Body of pancreas (tissue), 4 donors: ENCODE results near the gene TTLL1. TPM values are rescaled to one million over a fixed set of nuclear protein-coding genes. Genes with fewer than 3 reads are reported as not detected.

Experiments
- ATAC-seq: fragments of 150-250 bp; one replicate; pipeline ENCODE4 v1.9.1; 2016
- DNase-seq, 4 donors: peaks; one replicate each; pipeline ENCODE4 v3.0.0-alpha.2; 2019
- H3K27ac ChIP-seq, 4 donors: fragments of 200-600 bp; sonication (generic); 1 replicate in 3 of 4; 2 replicates in 1 of 4; pipeline versions ENCODE4 v1.5.1 to v1.6.1; 2016 to 2019; ENCODE audit warnings: mild to moderate bottlenecking in 1 of 4, mixed read lengths in 1 of 4, moderate library complexity in 1 of 4
- H3K27me3 ChIP-seq, 2 donors: fragments of 200-600 bp; sonication (generic); one replicate each; pipeline ENCODE4 v1.6.0; 2016; ENCODE audit warnings: mild to moderate bottlenecking in 1 of 2
- H3K36me3 ChIP-seq, 2 donors: fragments of 200-600 bp; sonication (generic); replicated peaks in 1 of 2; 2 replicates each; pipeline ENCODE4 v1.5.1; 2016; ENCODE audit warnings: low read depth in 2 of 2; ENCODE audit not compliant: insufficient read depth in 1 of 2
- H3K4me1 ChIP-seq: fragments of 200-600 bp; sonication (generic); one replicate; pipeline ENCODE4 v1.6.0; 2016
- H3K4me3 ChIP-seq, 2 donors: fragments of 200-600 bp; sonication (generic); 1 replicate in 1 of 2; 2 replicates in 1 of 2; pipeline ENCODE4 v1.5.1; 2016 to 2019
- H3K9me3 ChIP-seq, 3 donors: fragments of 200-600 bp; sonication (generic); 1 replicate in 2 of 3; 2 replicates in 1 of 3; pipeline ENCODE4 v1.5.1; 2016
- CTCF ChIP-seq, 7 experiments: fragments of 450-650 bp in 4 of 7; fragments of 200-600 bp in 3 of 7; sonication (generic) in 3 of 7; IDR thresholded peaks; one replicate each; pipeline ENCODE4 v1.5.1; 2016 to 2019; ENCODE audit warnings: antibody characterized with exemption in 7 of 7
- POLR2A ChIP-seq, 3 donors: fragments of 450-650 bp; IDR thresholded peaks; one replicate each; pipeline ENCODE4 v1.6.1; 2016; ENCODE audit warnings: antibody characterized with exemption in 3 of 3, mild to moderate bottlenecking in 2 of 3
- WGBS, 2 donors: methylation state at CpG; one replicate each; pipeline ENCODE4 v1.1.5; 2017; 5-methylcytosine and 5-hydroxymethylcytosine counted together
- intact Hi-C: fragments of 100-400 bp; cut with DNase I; formaldehyde crosslinking; loops from one replicate; pipeline ENCODE4 v1.15.1; 2023
- total RNA-seq, 2 donors: library from RNA; depleted of rRNA; stranded (reverse); fragments of >200 nt; gene quantifications; one replicate each; pipeline ENCODE4 v1.1.0, GENCODE V29; 2016

Gene TTLL1
- total RNA-seq, 2 donors from 2014 or later = 2.0 to 7.0 TPM

GRCh38 chr22:43099095-43099494, 9.9 kb upstream of the TTLL1 start:
- WGBS, 2 donors = 64 to 65% methylated on average over 4 of the region's 4 CpGs
- ATAC-seq (no peak), DNase-seq (no peak)
- Histone ChIP-seq H3K27me3 (no peaks in the 10 kb centered on the region), H3K4me1 (no peaks in the 10 kb centered on the region), H3K36me3 (no peaks in the 10 kb centered on the region), H3K9me3 (no peaks in the 10 kb centered on the region), H3K4me3 (no peak overlapping the region), H3K27ac (no peak overlapping the region)
- TF ChIP-seq POLR2A (IDR thresholded peaks at IDR 0.05) = no peak
- TF ChIP-seq CTCF (IDR thresholded peaks at IDR 0.05) = no peak
- intact Hi-C loops = no loop called here

- TF ChIP-seq POLR2A (IDR thresholded peaks at IDR 0.05) (no peak), CTCF (IDR thresholded peaks at IDR 0.05) (no peak)
- no peak overlapping the region for H3K4me3 ChIP-seq
- no peaks in the 10 kb centered on the region for H3K4me1 ChIP-seq
- intact Hi-C loops = no loop called here
- WGBS, 2 donors = 57 to 59% methylated on average over 4 of the region's 4 CpGs
- ATAC-seq (no peak), DNase-seq (no peak)
- H3K27me3 ChIP-seq = no peaks in the 10 kb centered on the region
- no peaks in the 10 kb centered on the region for H3K36me3 ChIP-seq
- no peaks in the 10 kb centered on the region for H3K9me3 ChIP-seq
- H3K27ac ChIP-seq = no peak overlapping the region
Observed at GRCh38 chr22:43098356-43098755, 9.2 kb upstream of the TTLL1 start.

- no peak for DNase-seq
- H3K4me3 ChIP-seq = no peak overlapping the region
- intact Hi-C loops = no loop called here
- H3K27me3 ChIP-seq = no peaks in the 10 kb centered on the region
- H3K36me3 ChIP-seq = no peaks in the 10 kb centered on the region
- no peaks in the 10 kb centered on the region for H3K9me3 ChIP-seq
- TF ChIP-seq CTCF (IDR thresholded peaks at IDR 0.05) (no peak), POLR2A (IDR thresholded peaks at IDR 0.05) (no peak)
- no peak for ATAC-seq
- 76 to 88% methylated on average over 8 of the region's 8 CpGs for WGBS, 2 donors
- no peaks in the 10 kb centered on the region for H3K4me1 ChIP-seq
- H3K27ac ChIP-seq = no peak overlapping the region
Observed at GRCh38 chr22:43096420-43096819, 7.2 kb upstream of the TTLL1 start.

- DNase-seq (no peak), ATAC-seq (no peak)
- Histone ChIP-seq H3K27ac (no peak overlapping the region), H3K4me1 (no peaks in the 10 kb centered on the region), H3K36me3 (no peaks in the 10 kb centered on the region), H3K9me3 (no peaks in the 10 kb centered on the region), H3K4me3 (no peak overlapping the region), H3K27me3 (no peaks in the 10 kb centered on the region)
- TF ChIP-seq POLR2A (IDR thresholded peaks at IDR 0.05) = no peak
- TF ChIP-seq CTCF (IDR thresholded peaks at IDR 0.05) = no peak
- 75 to 77% methylated on average over 4 of the region's 4 CpGs for WGBS, 2 donors
- intact Hi-C loops = no loop called here
Observed at GRCh38 chr22:43094551-43094950, 5.4 kb upstream of the TTLL1 start.

GRCh38 chr22:43094085-43094484, 4.9 kb upstream of the TTLL1 start:
- Histone ChIP-seq H3K9me3 (no peaks in the 10 kb centered on the region), H3K27ac (no peak overlapping the region), H3K4me1 (no peaks in the 10 kb centered on the region), H3K27me3 (no peaks in the 10 kb centered on the region), H3K36me3 (no peaks in the 10 kb centered on the region), H3K4me3 (no peak overlapping the region)
- 38 to 50% methylated on average over 5 to 7 of the region's 7 CpGs for WGBS, 2 donors
- TF ChIP-seq CTCF (IDR thresholded peaks at IDR 0.05) (no peak), POLR2A (IDR thresholded peaks at IDR 0.05) (no peak)
- intact Hi-C loops = no loop called here
- ATAC-seq (no peak), DNase-seq (peak in 3 of 4 donors; percentile 26 to 35 (median 29))
